GM12878 (cell line): Measurements from ENCODE around the gene LRRIQ4. TPM values are rescaled to one million over a fixed set of nuclear protein-coding genes. Genes with fewer than 3 reads are reported as not detected.

Source experiments
- ATAC-seq: fragments of 200-7000 bp; cut with Tn5 transposase; 3 replicates; pipeline ENCODE4 v1.9.1; 2020; ENCODE audit warnings: mild to moderate bottlenecking, moderate library complexity
- BruUV-seq: library from RNA; stranded (reverse); fragments of 400-500 nt; replicated peaks from 2 replicates; lab custom pipeline; 2021; lab: Mats Ljungman, UMichigan
- CTCF ChIA-PET: fragments of 300-600 bp; sonication (Branson Sonifier 250); formaldehyde crosslinking; extraction: SDS; loops from one replicate; lab custom pipeline; 2021; ENCODE audit warnings: inconsistent platforms; lab: Yijun Ruan, JAX
- POLR2A ChIA-PET: fragments of 350-600 bp; formaldehyde crosslinking; extraction: SDS; loops from one replicate; lab custom pipeline; 2021; ENCODE audit warnings: inconsistent platforms; lab: Charles Lee
- RAD21 ChIA-PET: fragments of 300-600 bp; sonication (Branson Sonifier 250); formaldehyde crosslinking; loops from one replicate; lab custom pipeline; 2023; ENCODE audit warnings: antibody characterized with exemption; ENCODE audit not compliant: unreplicated experiment; lab: Charles Lee
- SMC1A ChIA-PET: fragments of 300-600 bp; sonication (Branson Sonifier 250); formaldehyde crosslinking; loops from one replicate; lab custom pipeline; 2023; ENCODE audit not compliant: unreplicated experiment, uncharacterized antibody; lab: Charles Lee
- DNase-seq: peaks from one replicate; pipeline ENCODE4 v3.0.0-alpha.2; 2011; ENCODE audit warnings: low read depth, low spot score
- FAIRE-seq: peaks from 3 replicates; lab custom pipeline; 2011; peaks lifted over from hg19 to GRCh38; lab: Jason Lieb, UNC
- H2AFZ ChIP-seq: 2 replicates; pipeline ENCODE4 v1.6.0; 2011; ENCODE audit warnings: low read depth, low read length, control low read depth; ENCODE audit not compliant: control insufficient read depth
- H3K27ac ChIP-seq: 2 replicates; pipeline ENCODE4 v1.5.1; 2011; ENCODE audit warnings: control low read depth; ENCODE audit not compliant: control insufficient read depth, insufficient read depth
- H3K27me3 ChIP-seq, 2 experiments: replicated peaks in 1 of 2; 2 replicates each; pipeline versions ENCODE4 v1.6.0 to v1.6.1; 2011; ENCODE audit warnings: low read length in 1 of 2; ENCODE audit not compliant: control insufficient read depth in 2 of 2, insufficient read depth in 2 of 2
- H3K36me3 ChIP-seq, 2 experiments: 2 replicates each; pipeline ENCODE4 v1.5.1; 2011; ENCODE audit warnings: low read length in 1 of 2; ENCODE audit not compliant: control insufficient read depth in 2 of 2, insufficient read depth in 2 of 2
- H3K4me1 ChIP-seq: 2 replicates; pipeline ENCODE4 v1.6.1; 2011; ENCODE audit warnings: mild to moderate bottlenecking, low read length, moderate library complexity, mixed read lengths; ENCODE audit not compliant: control insufficient read depth, insufficient read depth
- H3K4me2 ChIP-seq: 2 replicates; pipeline ENCODE4 v1.6.0; 2011; ENCODE audit warnings: control low read depth; ENCODE audit not compliant: control insufficient read depth, insufficient read depth
- H3K4me3 ChIP-seq: fragments of 200-600 bp; sonication (generic); 2 replicates; pipeline ENCODE4 v1.5.1; 2016
- H3K79me2 ChIP-seq: 2 replicates; pipeline ENCODE4 v1.6.0; 2011; ENCODE audit warnings: low read length; ENCODE audit not compliant: control insufficient read depth, insufficient read depth
- H3K9ac ChIP-seq: 2 replicates; pipeline ENCODE4 v1.8.0; 2011; ENCODE audit warnings: low read length, control low read depth, mixed read lengths; ENCODE audit not compliant: control insufficient read depth, insufficient read depth
- H3K9me3 ChIP-seq: replicated peaks from 3 replicates; pipeline ENCODE4 v1.5.1; 2011; ENCODE audit warnings: mild to moderate bottlenecking, low read length; ENCODE audit not compliant: control insufficient read depth, insufficient read depth
- H4K20me1 ChIP-seq: 2 replicates; pipeline ENCODE4 v1.6.0; 2011; ENCODE audit not compliant: control insufficient read depth, insufficient read depth
- CBX5 ChIP-seq: sonication (generic); IDR thresholded peaks from 2 replicates; pipeline ENCODE4 v1.6.1; 2016; ENCODE audit warnings: low read depth, moderate library complexity, mild to moderate bottlenecking, inconsistent platforms
- CHD2 ChIP-seq: IDR thresholded peaks from 2 replicates; pipeline ENCODE4 v1.6.1; 2011; ENCODE audit warnings: low read depth, low read length, improper control_type of control experiment, borderline replicate concordance
- EGR1 ChIP-seq, 2 experiments: IDR thresholded peaks; 1 replicate in 1 of 2; 2 replicates in 1 of 2; pipeline ENCODE4 v1.6.1; 2011 to 2012; ENCODE audit warnings: low read depth in 2 of 2, low read length in 2 of 2, borderline replicate concordance in 1 of 2, mild to moderate bottlenecking in 1 of 2, moderate library complexity in 1 of 2
- MTA2 ChIP-seq: fragments of 450-650 bp; IDR thresholded peaks from 2 replicates; pipeline ENCODE4 v1.6.1; 2016; ENCODE audit warnings: low read depth, mild to moderate bottlenecking, moderate library complexity
- RAD51 ChIP-seq: fragments of 450-650 bp; IDR thresholded peaks from 2 replicates; pipeline ENCODE4 v1.6.1; 2016; ENCODE audit warnings: moderate library complexity, mild to moderate bottlenecking, inconsistent platforms
- RELB ChIP-seq: fragments of 450-650 bp; IDR thresholded peaks from 2 replicates; pipeline ENCODE4 v1.6.1; 2017; ENCODE audit warnings: low read depth, mild to moderate bottlenecking, moderate library complexity
- SIX5 ChIP-seq: IDR thresholded peaks from 2 replicates; pipeline ENCODE4 v1.6.1; 2011; ENCODE audit warnings: mild to moderate bottlenecking, low read depth, low read length, moderate library complexity; ENCODE audit not compliant: severe bottlenecking
- YY1 ChIP-seq: IDR thresholded peaks from 2 replicates; pipeline ENCODE4 v1.6.1; 2011; ENCODE audit warnings: low read depth, mild to moderate bottlenecking, low read length
- ZBED1 ChIP-seq: IDR thresholded peaks from 2 replicates; pipeline ENCODE4 v1.6.1; 2016; ENCODE audit warnings: borderline replicate concordance
- ZBTB33 ChIP-seq: fragments of 450-650 bp; IDR thresholded peaks from 2 replicates; pipeline ENCODE4 v1.6.1; 2017; ENCODE audit warnings: mild to moderate bottlenecking
- WGBS: methylation state at CpG from one replicate; pipeline ENCODE4 v1.1.6; 2016; ENCODE audit warnings: low lambda C conversion rate; ENCODE audit not compliant: insufficient replicate concordance, insufficient coverage; ENCODE audit errors: missing lambda C conversion rate; 5-methylcytosine and 5-hydroxymethylcytosine counted together
- in situ Hi-C: fragments of 300-500 bp; cut with MboI; formaldehyde crosslinking; loops from 9 replicates; pipeline ENCODE4 v1.14.3; 2018; ENCODE audit warnings: mixed read lengths
- intact Hi-C: fragments of 100-400 bp; cut with micrococcal nuclease; formaldehyde crosslinking; loops from one replicate; pipeline ENCODE4 v1.14.2; 2022; ENCODE audit not compliant: unreplicated experiment
- polyA plus RNA-seq, 11 experiments: library from polyadenylated mRNA; depleted of rRNA in 4 of 11; unstranded in 6 of 11; stranded (reverse) in 5 of 11; fragments of >200 nt; fragmentation: Nextera tagmentation in 4 of 11; fragmentation: Illumina TruSeq in 1 of 11; extraction: Ambion mirVana in 4 of 11; extraction: Trizol in 1 of 11; gene quantifications; 1 replicate in 1 of 11; 2 replicates in 10 of 11; pipeline versions ENCODE4 v1.2.1 to v1.2.3, GENCODE V29; 2011 to 2016; ENCODE audit warnings: inconsistent platforms in 2 of 11, missing spikeins in 2 of 11, low read depth in 1 of 11
- total RNA-seq, 4 experiments: library from RNA; depleted of rRNA in 3 of 4; stranded (reverse); fragments of >200 nt in 3 of 4; fragmentation: Illumina TruSeq in 1 of 4; extraction: Trizol in 1 of 4; gene quantifications; 2 replicates each; pipeline versions ENCODE4 v1.2.1 to v1.2.3, GENCODE V29; 2013 to 2021
- TF ChIP-seq, protein P1 (sequence below): fragments of 450-650 bp; IDR thresholded peaks from 2 replicates; pipeline ENCODE4 v1.6.1; 2016; ENCODE audit warnings: mild to moderate bottlenecking

Gene LRRIQ4
- total and polyA plus RNA-seq, 10 of the 15 experiments (the other 5 are each of a cell fraction or from before 2014, with no cell fraction given), result 0.06 to 0.21 (median 0.14) TPM; not detected in 3

GRCh38 chr3:169780742-169781141, 31.9 kb upstream of the LRRIQ4 start:
- no peak for TF ChIP-seq CBX5
- no peak for TF ChIP-seq RELB
- TF ChIP-seq, all 136 proteins: peak for 0
- H3K4me1 ChIP-seq, result peaks cover 4% of the 10 kb centered on the region; the same call in 1 of the 2 replicates
- no peak overlapping the region for H3K9ac ChIP-seq
- no peaks in the 10 kb centered on the region for H3K9me3 ChIP-seq
- no peak overlapping the region for H3K4me3 ChIP-seq
- ChIA-PET POLR2A (no interaction called here), SMC1A (no interaction called here), CTCF (interaction anchor here (1.2 kb wide), 1 partner anchor 37 kb away, joined by 3 read pairs; no protein-coding TSS in a partner anchor), RAD21 (no interaction called here)
- no peaks in the 10 kb centered on the region for H4K20me1 ChIP-seq
- no peak for ATAC-seq
- in situ Hi-C loops (no loop called here), intact Hi-C loops (no loop called here)
- peaks cover 0 to 32% of the 10 kb centered on the region in 2 experiments; a peak in 3 of 4 replicates for H3K36me3 ChIP-seq
- H3K4me2 ChIP-seq, result no peak overlapping the region
- no peak overlapping the region for H2AFZ ChIP-seq
- H3K27me3 ChIP-seq, result no peaks in the 10 kb centered on the region
- BruUV-seq, result no TSS peak
- no peak overlapping the region for H3K27ac ChIP-seq
- no peak for DNase-seq
- no peak for FAIRE-seq
- 36% methylated on average over 2 of the region's 2 CpGs for WGBS
- peaks cover 7% of the 10 kb centered on the region for H3K79me2 ChIP-seq

GRCh38 chr3:169781209-169781855, 31.3 kb upstream of the LRRIQ4 start:
- no peak for FAIRE-seq
- intact Hi-C loops, result no loop called here
- H3K4me1 ChIP-seq, result no peaks in the 10 kb centered on the region
- peaks cover 0 to 32% of the 10 kb centered on the region in 2 experiments; a peak in 3 of 4 replicates for H3K36me3 ChIP-seq
- peaks cover under 1% of the 10 kb centered on the region for H3K79me2 ChIP-seq
- ChIA-PET CTCF (no interaction called here), SMC1A (no interaction called here), POLR2A (no interaction called here), RAD21 (no interaction called here)
- no peak overlapping the region for H3K4me3 ChIP-seq
- BruUV-seq, result no TSS peak
- H3K27ac ChIP-seq, result no peak overlapping the region
- H2AFZ ChIP-seq, result no peak overlapping the region
- no peak overlapping the region for H3K9ac ChIP-seq
- no peak for DNase-seq
- no peak overlapping the region for H3K4me2 ChIP-seq
- ATAC-seq, result no peak
- no peaks in the 10 kb centered on the region for H3K9me3 ChIP-seq
- no peaks in the 10 kb centered on the region for H3K27me3 ChIP-seq
- 78% methylated on average over 4 of the region's 4 CpGs for WGBS
- H4K20me1 ChIP-seq, result no peaks in the 10 kb centered on the region
- in situ Hi-C loops, result no loop called here
- TF ChIP-seq ZBED1, result no peak
- no peak for TF ChIP-seq SIX5
- no peak for TF ChIP-seq RAD51
- TF ChIP-seq CHD2, result no peak
- TF ChIP-seq, protein P1, sequence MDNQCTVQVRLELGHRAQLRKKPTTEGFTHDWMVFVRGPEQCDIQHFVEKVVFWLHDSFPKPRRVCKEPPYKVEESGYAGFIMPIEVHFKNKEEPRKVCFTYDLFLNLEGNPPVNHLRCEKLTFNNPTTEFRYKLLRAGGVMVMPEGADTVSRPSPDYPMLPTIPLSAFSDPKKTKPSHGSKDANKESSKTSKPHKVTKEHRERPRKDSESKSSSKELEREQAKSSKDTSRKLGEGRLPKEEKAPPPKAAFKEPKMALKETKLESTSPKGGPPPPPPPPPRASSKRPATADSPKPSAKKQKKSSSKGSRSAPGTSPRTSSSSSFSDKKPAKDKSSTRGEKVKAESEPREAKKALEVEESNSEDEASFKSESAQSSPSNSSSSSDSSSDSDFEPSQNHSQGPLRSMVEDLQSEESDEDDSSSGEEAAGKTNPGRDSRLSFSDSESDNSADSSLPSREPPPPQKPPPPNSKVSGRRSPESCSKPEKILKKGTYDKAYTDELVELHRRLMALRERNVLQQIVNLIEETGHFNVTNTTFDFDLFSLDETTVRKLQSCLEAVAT, result no peak
- no peak for TF ChIP-seq MTA2
- no peak for TF ChIP-seq ZBTB33
- no peak for TF ChIP-seq EGR1 (IDR thresholded peaks at IDR 0.05; ENCODE audit: borderline replicate concordance in 1 of 2, low read depth in 2 of 2, low read length in 2 of 2)
- TF ChIP-seq YY1, result no peak
